Memory B cell (primary cell): ENCODE results near the gene RASAL1.
A peak's percentile ranks its signal among the peaks of the same experiment; 100 is the strongest.
"Not testable (repeated sequence)": the region's sequence is repeated elsewhere in the genome, so short reads cannot be mapped to it uniquely, and the experiment has no call there.

Experiments used
- ATAC-seq: fragments of 150-1000 bp; cut with Tn5 transposase; 2 replicates; pipeline ENCODE4 v1.10.0; 2021; ENCODE audit warnings: low read depth, mild to moderate bottlenecking, moderate library complexity
- DNase-seq, 2 donors: peaks; one replicate each; pipeline ENCODE4 v3.0.0; 2022; ENCODE audit warnings: low spot score in 2 of 2
- H3K27ac Mint-ChIP-seq: one replicate; pipeline ENCODE4 v1.8.0; 2022; ENCODE audit warnings: mild to moderate bottlenecking, moderate library complexity, mixed read lengths
- H3K27me3 Mint-ChIP-seq: one replicate; pipeline ENCODE4 v1.8.0; 2022; ENCODE audit warnings: mixed read lengths
- H3K36me3 Mint-ChIP-seq: one replicate; pipeline ENCODE4 v1.8.0; 2022; ENCODE audit warnings: mild to moderate bottlenecking, mixed read lengths
- H3K4me1 Mint-ChIP-seq: one replicate; pipeline ENCODE4 v1.8.0; 2022; ENCODE audit warnings: mixed read lengths
- H3K4me3 Mint-ChIP-seq: one replicate; pipeline ENCODE4 v1.8.0; 2022; ENCODE audit warnings: mild to moderate bottlenecking, moderate library complexity, mixed read lengths
- H3K9me3 Mint-ChIP-seq: one replicate; pipeline ENCODE4 v1.8.0; 2022; ENCODE audit warnings: mixed read lengths

RASAL1 gene

DNA sequence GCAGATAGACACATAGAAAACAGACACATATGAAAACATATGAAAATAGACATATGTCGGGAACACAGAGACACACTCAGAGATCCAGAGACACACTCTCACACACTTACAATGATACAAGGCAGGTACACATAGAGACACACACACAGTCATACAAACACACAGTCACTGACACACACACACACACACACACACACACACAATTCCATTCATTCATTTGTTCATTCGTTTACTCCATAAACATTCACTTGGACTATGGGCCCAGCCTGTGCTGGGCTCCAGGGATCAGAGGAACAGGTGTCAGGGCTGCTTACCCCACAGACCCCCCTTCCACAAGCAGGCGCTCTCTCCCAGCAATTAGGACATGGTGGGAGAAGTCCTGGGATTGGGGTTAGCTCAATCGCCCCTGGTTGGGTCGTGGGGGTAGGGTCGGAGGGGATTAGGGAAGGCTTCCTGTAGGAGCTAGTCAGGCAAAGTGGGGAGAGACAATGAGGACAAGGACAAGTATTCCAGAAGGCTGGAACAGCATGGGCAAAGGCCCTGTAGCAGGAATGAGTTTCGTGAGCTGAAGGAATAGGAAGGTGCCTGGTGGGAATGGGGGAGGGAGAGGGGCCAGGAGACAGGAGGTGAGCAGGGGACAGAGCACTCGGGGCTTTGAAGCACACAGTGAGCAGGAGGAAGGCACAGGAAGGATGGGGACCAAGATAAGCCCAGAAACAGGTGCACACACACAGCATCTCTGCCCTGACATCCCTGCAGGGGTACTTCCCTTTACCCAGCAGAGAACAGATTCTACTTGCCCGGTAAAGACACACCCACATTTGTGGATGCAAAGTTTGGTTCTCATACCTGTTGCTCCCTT is 6.5 kb downstream of the RASAL1 start:
- peaks cover 5% of the 10 kb centered on the region for H3K27me3 Mint-ChIP-seq
- H3K36me3 Mint-ChIP-seq = no peaks in the 10 kb centered on the region
- DNase-seq = no peak
- H3K4me3 Mint-ChIP-seq = no peak overlapping the region
- H3K9me3 Mint-ChIP-seq = no peaks in the 10 kb centered on the region
- peak overlapping the region; percentile 17 for H3K27ac Mint-ChIP-seq
- peaks cover 25% of the 10 kb centered on the region for H3K4me1 Mint-ChIP-seq
- peak; percentile 66 for ATAC-seq

DNA sequence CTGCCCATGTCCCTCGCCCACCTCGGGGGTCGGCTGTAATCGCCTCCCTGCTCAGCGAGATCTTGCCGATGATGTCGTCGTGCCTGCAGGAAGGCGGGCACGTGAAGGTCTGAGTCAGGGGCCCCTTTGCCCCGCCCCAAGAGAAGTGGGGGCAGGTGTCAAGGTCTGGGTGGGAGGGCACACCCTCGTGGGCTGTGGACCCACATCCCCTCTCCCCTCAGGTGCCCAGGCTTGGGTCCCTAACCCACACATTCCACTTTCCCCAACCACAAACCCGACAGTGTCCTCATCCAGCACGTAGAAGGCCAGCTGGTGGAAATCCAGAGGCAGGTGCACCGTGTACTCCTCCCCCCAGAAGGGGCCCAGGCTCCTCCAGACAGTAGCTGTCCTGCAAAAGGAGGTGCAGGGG is 7.8 kb downstream of the RASAL1 start:
- H3K4me3 Mint-ChIP-seq = no peak overlapping the region
- no peak overlapping the region for H3K27ac Mint-ChIP-seq
- H3K27me3 Mint-ChIP-seq = peaks cover 6% of the 10 kb centered on the region
- ATAC-seq = no peak
- H3K9me3 Mint-ChIP-seq = peaks cover 2% of the 10 kb centered on the region
- H3K4me1 Mint-ChIP-seq = peaks cover 25% of the 10 kb centered on the region
- H3K36me3 Mint-ChIP-seq = peaks cover 2% of the 10 kb centered on the region
- DNase-seq = no peak

DNA sequence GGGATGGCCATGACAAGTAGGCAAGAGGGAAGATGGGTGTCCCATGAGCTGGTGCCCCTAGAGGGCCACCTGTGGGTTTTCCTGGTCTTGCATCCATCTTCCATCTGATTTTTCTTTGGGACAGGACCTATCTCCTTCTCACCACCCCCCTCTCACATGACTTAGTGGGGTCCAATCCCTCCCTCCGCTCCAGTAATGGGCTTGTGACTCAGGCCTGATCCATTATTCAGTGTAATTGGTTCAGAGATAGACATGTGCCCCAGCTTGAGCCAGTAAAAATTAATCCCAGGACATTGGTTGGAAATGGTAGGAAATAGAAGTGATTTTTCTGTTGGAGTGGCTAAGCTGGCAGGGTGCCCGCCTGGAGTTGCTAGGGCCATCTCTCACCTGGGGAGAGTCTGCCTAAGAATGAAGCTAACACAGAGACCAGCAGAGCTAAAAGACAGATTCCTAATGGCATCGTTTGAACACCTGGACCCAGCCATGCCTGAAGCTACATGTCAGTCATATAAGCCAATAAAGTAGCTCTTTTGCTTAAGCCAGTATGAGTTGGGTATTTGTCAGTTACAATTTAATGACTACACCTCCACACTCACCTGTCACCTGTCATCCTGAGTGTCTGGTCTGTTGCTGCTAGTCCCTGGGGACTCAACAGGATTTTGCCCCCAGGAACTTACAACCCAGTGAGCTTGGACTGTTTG is 14.7 kb downstream of the RASAL1 start:
- ATAC-seq = peak; percentile 32
- peaks cover 4% of the 10 kb centered on the region for H3K4me1 Mint-ChIP-seq
- H3K27me3 Mint-ChIP-seq = peaks cover 10% of the 10 kb centered on the region
- H3K36me3 Mint-ChIP-seq = peaks cover 2% of the 10 kb centered on the region
- no peak overlapping the region for H3K27ac Mint-ChIP-seq
- H3K9me3 Mint-ChIP-seq = peaks cover 2% of the 10 kb centered on the region
- DNase-seq = no peak
- no peak overlapping the region for H3K4me3 Mint-ChIP-seq

DNA sequence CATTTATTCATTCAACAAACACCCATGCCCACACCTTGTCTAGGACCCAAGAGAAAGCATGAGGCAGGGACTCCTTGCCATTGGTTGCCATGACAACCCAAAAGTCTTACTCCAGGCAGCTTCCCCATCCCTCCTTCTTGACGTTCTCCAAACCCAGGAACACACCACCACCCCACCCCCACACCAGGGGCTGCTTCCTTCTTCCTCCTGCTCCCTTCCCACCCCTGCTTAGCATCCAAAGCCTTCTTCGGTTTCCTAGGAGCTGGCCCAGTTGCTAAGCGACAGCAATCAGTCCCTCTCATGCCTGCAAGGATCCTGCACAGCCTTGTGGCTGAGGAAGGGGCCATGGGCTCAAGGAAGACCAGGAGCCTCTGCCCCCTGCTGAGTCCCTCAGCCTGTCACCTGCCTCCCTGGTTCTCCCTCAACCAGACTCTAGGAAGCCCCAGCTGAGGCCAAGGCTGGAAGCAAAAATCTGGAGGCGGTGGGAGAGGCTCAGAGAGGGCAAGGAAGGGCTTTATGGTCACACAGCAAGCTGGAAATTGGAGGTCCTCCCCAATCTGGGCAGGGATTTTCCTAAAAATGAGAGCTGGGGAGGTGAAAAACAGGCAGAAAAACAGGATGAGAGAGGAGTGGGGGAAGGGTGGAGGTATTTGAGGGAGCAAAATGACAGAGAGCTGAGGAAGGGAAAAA is 15.4 kb downstream of the RASAL1 start:
- H3K4me3 Mint-ChIP-seq = no peak overlapping the region
- DNase-seq (no peak), ATAC-seq (no peak)
- peaks cover 4% of the 10 kb centered on the region for H3K4me1 Mint-ChIP-seq
- peaks cover 8% of the 10 kb centered on the region for H3K27me3 Mint-ChIP-seq
- no peak overlapping the region for H3K27ac Mint-ChIP-seq
- peaks cover 2% of the 10 kb centered on the region for H3K36me3 Mint-ChIP-seq
- H3K9me3 Mint-ChIP-seq = peaks cover 2% of the 10 kb centered on the region

DNA sequence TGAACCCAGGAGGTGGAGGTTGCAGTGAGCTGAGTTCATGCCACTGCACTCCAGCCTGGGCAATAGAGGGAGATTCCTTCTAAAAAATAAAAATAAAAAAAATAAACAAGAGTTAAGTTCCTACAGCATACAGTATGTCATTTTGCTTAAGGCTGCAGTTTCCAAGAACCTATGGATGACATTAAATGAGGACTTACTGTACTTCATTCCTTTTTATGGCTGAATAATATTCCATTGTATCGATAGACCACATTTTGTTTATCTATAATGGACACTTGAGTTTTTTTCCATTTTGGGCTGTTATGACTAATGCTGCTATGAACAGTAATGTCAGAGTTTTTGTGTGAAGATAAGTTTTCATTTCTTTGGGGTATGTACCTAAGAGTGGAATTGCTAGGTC is 17.4 kb downstream of the RASAL1 start:
- Mint-ChIP-seq H3K4me3 (no peak overlapping the region), H3K27ac (no peak overlapping the region), H3K4me1 (peaks cover 4% of the 10 kb centered on the region), H3K36me3 (peaks cover under 1% of the 10 kb centered on the region), H3K27me3 (peaks cover 11% of the 10 kb centered on the region), H3K9me3 (peaks cover under 1% of the 10 kb centered on the region)
- ATAC-seq (no peak), DNase-seq (no peak)

DNA sequence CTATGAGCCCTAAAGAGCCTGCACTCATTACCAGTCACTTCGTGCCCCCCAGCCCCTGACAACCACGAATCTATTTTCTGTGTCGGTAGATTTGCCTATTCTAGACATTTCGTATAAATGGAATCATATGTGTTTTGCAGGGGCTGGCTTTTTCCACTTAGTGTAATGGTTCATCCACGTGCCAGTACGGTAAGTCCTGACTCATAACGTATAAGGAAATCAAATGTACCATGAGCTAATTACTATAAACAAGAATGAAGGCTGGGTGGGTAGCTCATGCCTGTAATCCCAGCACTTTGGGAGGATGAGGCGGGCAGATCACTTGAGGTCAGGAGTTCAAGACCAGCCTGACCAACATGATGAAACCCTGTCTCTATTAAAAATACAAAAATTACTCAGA is 17.9 kb downstream of the RASAL1 start:
- DNase-seq, H3K9me3 Mint-ChIP-seq, H3K4me1 Mint-ChIP-seq, H3K4me3 Mint-ChIP-seq, H3K36me3 Mint-ChIP-seq, ATAC-seq, H3K27ac Mint-ChIP-seq: not testable (repeated sequence)
- H3K27me3 Mint-ChIP-seq = peaks cover 14% of the 10 kb centered on the region

DNA sequence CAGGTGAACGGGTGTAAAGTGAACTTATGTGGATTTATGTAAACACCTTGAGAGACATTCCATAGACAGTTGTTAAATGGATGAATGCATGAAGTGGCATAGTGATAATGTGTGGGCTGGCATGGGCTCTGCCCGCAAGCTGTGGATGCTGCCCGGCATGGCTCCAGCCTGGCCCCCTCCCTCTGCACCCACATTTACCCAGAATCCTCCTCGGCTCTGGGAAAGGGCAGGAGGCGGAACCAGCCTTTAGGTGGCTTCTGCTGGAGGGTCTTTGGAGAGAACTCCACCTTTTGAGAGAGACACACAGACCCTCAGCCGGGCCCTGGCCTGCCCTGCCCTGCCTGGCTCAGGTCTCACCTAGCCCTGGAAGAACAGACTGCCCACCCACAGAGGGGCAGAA is 18.7 kb downstream of the RASAL1 start:
- DNase-seq (no peak), ATAC-seq (no peak)
- no peak overlapping the region for H3K4me3 Mint-ChIP-seq
- peaks cover 15% of the 10 kb centered on the region for H3K27me3 Mint-ChIP-seq
- H3K27ac Mint-ChIP-seq = no peak overlapping the region
- no peaks in the 10 kb centered on the region for H3K9me3 Mint-ChIP-seq
- H3K4me1 Mint-ChIP-seq = peaks cover 4% of the 10 kb centered on the region
- no peaks in the 10 kb centered on the region for H3K36me3 Mint-ChIP-seq

DNA sequence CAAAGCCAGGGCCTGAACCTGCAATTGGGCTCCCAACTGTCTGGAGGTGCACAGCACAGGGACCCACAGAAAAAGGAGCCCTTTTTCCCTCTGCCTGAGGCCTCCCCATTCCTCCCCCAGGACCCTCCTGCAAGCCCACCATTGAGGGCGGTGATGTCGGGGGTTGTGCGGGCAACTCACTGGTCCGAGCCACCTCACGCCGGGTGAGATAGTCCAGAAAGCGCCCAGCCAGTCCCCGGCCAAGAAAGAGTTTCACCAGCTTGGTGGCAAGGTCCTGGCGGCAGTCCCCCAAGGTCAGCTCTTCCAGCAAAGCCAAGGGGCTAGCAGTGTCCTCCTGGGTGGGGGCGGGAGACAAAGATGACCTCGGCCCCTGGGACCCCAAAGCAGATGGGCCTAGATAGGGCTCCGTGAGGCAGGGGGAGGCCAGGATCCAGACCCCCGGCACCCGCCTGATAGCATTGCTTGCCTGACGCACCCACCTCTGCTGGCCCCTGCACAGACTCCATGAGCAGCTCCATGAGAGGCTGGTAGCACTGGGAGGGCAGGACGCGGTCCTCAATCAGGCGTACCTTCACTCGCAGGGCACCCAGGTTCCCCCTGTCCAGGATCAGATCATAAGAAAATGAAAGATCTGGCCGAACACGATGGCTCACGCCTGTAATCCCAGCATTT is 20.0 kb downstream of the RASAL1 start:
- peaks cover 15% of the 10 kb centered on the region for H3K27me3 Mint-ChIP-seq
- peaks cover 4% of the 10 kb centered on the region for H3K4me1 Mint-ChIP-seq
- H3K36me3 Mint-ChIP-seq = no peaks in the 10 kb centered on the region
- no peaks in the 10 kb centered on the region for H3K9me3 Mint-ChIP-seq
- ATAC-seq = no peak
- H3K27ac Mint-ChIP-seq = no peak overlapping the region
- DNase-seq = no peak
- H3K4me3 Mint-ChIP-seq = no peak overlapping the region

DNA sequence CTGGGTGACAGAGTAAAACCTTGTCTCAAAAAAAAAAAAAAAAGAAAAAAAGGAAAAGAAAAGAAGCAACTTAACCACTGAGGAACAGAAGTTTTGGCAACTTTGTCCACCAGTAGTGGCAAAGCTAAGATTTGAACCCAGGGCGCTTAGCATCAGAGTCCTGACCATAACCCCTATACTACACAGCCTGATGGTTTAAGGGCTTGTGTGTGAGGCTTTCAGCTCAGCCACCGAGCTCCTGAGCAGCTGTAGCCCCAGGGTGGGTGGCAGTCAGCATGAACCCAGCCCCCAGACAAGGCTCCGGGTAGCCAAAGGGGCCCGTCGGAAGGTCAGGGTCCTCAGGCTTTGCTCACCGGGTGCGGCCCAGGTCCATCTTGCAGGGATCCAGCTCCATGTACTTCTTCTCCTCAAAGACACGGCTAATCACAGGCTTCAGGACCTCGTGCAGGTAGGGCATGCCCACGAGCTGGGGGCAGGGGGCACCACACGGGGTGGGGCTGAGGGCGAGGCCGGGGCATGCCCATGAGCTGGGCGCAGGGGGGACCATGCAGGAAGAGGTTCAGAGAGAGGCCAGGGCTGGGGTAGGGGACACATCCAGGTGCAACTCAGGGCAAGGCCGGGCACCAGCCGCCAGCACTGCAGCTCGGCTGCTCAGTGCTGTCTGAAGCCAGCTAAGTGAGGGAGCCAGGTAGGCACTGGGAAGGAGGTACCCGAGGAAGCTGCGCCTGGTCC is 20.9 kb downstream of the RASAL1 start:
- Mint-ChIP-seq H3K4me1 (peaks cover 4% of the 10 kb centered on the region), H3K27ac (no peak overlapping the region), H3K9me3 (no peaks in the 10 kb centered on the region), H3K36me3 (no peaks in the 10 kb centered on the region), H3K27me3 (peaks cover 15% of the 10 kb centered on the region), H3K4me3 (no peak overlapping the region)
- ATAC-seq = no peak
- no peak for DNase-seq

DNA sequence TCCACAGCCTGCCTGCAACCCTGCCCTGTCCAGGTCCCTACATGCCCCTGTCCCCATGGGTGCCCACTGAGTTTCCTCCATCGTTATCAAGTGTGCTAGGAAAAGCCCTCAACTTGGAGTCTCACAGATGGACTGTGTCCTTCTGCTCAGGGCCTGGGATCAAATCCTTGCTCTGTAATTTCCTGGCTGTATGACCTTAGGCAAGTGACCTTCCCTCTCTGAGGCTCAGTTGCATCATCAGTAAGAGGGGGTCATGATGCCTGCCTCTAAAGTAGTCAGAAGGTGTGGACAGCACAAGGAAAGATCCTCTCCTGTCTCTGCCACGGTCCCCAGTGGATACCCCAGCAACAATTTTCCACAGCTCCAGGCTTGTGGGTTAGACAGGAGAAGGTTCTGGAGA is 22.2 kb downstream of the RASAL1 start:
- Mint-ChIP-seq H3K4me3 (no peak overlapping the region), H3K9me3 (no peaks in the 10 kb centered on the region), H3K4me1 (peaks cover 4% of the 10 kb centered on the region), H3K27ac (no peak overlapping the region), H3K36me3 (no peaks in the 10 kb centered on the region), H3K27me3 (peaks cover 15% of the 10 kb centered on the region)
- ATAC-seq = no peak
- DNase-seq = no peak

DNA sequence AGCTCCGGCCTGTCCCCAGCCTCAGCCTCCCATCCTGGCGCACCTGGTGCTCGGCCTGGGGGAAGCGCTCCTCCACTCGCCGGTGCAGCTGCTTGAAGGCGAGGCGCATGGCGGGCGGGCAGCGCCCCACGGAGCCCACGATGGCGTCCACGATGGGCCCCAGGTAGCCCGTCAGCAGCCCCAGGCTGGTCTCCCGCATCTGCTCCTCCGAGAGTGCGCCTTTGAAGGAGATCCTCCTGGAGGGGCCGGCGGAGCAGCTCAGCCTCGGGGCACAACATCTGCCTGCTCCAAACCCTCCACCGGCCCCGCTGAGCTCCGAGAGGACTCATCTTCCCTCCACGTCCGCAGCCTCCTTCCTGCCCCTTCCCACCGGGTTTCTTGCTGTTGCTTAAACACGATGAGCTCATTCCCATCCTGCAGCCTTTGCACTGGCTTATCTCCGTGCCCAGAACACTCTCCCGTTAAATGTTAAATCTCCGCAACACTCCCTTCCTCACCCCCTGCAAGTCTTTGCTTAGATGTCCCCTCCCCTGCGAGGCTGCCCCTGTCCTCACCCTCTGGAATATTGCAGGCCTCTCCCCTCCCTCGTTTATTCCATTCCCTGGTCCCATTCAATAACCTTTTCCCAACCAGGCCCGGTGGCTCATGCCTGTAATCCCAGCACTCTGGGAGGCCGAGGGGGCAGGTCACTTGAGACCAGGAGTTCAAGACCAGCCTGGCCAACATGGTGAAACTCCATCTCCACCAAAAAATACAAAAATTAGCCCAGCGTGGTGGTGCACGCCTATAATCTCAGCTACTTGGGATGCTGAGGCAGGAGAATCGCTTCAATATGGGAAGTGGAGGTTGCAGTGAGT is 23.3 kb downstream of the RASAL1 start:
- no peak overlapping the region for H3K27ac Mint-ChIP-seq
- no peak for DNase-seq
- no peaks in the 10 kb centered on the region for H3K36me3 Mint-ChIP-seq
- H3K27me3 Mint-ChIP-seq = peaks cover 15% of the 10 kb centered on the region
- ATAC-seq = no peak
- H3K9me3 Mint-ChIP-seq = no peaks in the 10 kb centered on the region
- H3K4me3 Mint-ChIP-seq = no peak overlapping the region
- H3K4me1 Mint-ChIP-seq = peaks cover 4% of the 10 kb centered on the region

DNA sequence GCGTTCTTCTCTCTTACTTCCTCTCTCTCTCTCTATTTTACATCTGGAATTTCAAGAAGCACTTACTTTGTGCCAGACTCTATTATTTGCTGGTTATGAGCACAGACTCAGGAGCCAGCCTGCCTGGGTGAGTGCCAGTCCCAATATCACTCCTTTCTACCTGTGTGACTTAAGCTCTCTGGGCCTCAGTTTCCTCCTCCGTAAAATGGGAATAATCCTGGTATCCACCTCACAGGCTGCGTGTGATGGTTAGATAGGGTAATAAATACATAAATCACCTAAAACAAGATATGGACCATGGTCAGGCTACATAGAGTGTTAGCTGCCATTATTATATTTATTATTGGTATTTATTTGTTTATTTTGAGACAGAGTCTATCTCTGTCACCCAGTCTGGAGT is 24.3 kb downstream of the RASAL1 start:
- DNase-seq = no peak
- Mint-ChIP-seq H3K9me3 (no peaks in the 10 kb centered on the region), H3K4me1 (peaks cover under 1% of the 10 kb centered on the region), H3K27me3 (peaks cover 12% of the 10 kb centered on the region), H3K36me3 (no peaks in the 10 kb centered on the region), H3K27ac (no peak overlapping the region), H3K4me3 (no peak overlapping the region)
- ATAC-seq = no peak
